ENCODE results near the gene TBC1D14.
A peak's percentile ranks its signal among the peaks of the same experiment; 100 is the strongest.

Gene TBC1D14

DNA sequence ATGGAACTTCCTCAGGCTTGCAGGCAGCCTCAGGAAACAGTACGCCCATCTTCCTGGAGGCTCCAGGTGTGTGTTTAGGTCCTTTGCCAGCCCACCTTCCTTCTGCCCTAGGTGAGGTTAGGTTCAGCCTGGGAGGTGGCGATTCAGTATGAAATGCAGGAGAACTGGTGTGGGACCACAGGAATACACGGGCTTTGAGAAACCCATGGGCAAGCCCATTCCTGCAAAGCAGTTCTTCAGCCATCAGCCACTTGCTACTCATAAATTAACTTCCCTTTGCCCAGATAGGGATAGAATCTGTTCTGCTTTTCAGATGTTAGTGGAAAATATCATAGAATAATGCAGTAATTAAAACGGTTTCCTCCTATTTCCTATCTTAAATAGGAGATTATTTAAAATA lies 32.2 kb downstream of the TBC1D14 start:
- TF ChIP-seq ZFX (IDR thresholded peaks at IDR 0.05): no peak
- TF ChIP-seq, protein P1, sequence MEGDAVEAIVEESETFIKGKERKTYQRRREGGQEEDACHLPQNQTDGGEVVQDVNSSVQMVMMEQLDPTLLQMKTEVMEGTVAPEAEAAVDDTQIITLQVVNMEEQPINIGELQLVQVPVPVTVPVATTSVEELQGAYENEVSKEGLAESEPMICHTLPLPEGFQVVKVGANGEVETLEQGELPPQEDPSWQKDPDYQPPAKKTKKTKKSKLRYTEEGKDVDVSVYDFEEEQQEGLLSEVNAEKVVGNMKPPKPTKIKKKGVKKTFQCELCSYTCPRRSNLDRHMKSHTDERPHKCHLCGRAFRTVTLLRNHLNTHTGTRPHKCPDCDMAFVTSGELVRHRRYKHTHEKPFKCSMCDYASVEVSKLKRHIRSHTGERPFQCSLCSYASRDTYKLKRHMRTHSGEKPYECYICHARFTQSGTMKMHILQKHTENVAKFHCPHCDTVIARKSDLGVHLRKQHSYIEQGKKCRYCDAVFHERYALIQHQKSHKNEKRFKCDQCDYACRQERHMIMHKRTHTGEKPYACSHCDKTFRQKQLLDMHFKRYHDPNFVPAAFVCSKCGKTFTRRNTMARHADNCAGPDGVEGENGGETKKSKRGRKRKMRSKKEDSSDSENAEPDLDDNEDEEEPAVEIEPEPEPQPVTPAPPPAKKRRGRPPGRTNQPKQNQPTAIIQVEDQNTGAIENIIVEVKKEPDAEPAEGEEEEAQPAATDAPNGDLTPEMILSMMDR (conservative IDR thresholded peaks at IDR 0.05): no peak
- no peak overlapping the region for H3K27ac ChIP-seq

- TF ChIP-seq, protein P1 (conservative IDR thresholded peaks at IDR 0.05): no peak
- no peak for TF ChIP-seq ZFX (IDR thresholded peaks at IDR 0.05)
- no peak overlapping the region; the same call in 1 of the 2 replicates for H3K27ac ChIP-seq
These were observed 32.7 kb downstream of the TBC1D14 start for GRCh38 chr4:6942238-6942800.

- TF ChIP-seq, protein P1 (conservative IDR thresholded peaks at IDR 0.05): no peak
- no peak for TF ChIP-seq ZFX (IDR thresholded peaks at IDR 0.05)
- H3K27ac ChIP-seq: peak overlapping the region; percentile 2; the same call in 1 of the 2 replicates
These were observed 33.6 kb downstream of the TBC1D14 start for GRCh38 chr4:6943012-6943884.

DNA sequence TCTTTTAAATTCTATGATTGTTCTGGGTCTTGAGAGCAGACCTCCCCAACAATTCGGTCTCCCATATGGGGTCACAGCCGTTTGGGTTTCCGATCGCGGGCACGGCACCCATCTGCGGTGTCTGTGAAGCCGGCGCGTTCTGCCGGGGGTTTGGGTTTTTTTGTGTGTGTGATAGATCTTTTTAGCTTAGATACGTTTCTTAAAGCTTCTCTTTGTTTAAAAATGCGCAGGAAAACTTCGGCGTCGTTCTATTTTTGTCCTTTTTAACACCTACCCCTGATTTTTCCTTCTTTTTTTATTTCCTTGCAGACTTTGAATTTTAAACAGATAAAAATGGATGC lies 34.2 kb downstream of the TBC1D14 start:
- TF ChIP-seq, protein P1 (conservative IDR thresholded peaks at IDR 0.05): no peak
- TF ChIP-seq ZFX (IDR thresholded peaks at IDR 0.05): no peak
- H3K27ac ChIP-seq: no peak overlapping the region

DNA sequence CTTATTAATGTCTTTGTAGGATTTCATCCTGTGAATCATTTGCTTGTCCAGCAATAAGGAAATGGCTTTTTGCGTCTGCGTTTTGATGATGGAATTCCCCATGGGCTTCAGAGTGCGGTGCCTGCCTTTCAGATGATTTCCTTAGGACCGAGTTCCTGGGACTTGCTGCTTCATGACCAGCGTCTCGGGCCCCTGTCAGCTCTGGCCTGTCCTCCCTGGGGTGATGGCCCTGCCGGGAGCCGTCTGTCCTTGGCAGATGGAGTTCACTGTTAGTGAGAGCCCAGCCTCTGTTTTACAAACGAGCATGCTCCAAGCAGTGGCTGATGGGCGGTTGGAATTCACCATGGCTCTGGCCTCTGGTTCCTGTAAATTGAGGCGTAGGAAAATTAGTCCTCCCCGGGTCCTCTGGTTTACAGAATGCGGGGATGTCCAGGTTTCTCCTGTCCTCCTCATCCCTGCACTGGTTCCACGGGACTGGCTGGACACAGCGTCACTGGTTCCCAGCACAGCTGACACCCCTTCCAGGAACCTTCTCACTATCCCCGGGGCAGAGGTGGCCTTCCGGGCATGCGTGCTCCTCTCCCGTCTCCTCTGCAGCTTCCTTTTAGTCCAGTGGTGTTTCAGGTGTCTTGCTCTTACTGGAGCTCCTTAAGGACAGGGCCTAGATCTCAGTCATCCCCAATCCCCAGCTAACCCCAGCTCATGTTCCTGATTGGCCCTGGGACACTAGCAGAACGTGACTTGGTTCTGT lies 34.9 kb downstream of the TBC1D14 start:
- no peak overlapping the region for H3K27ac ChIP-seq
- TF ChIP-seq, protein P1 (conservative IDR thresholded peaks at IDR 0.05): no peak
- no peak for TF ChIP-seq ZFX (IDR thresholded peaks at IDR 0.05)

DNA sequence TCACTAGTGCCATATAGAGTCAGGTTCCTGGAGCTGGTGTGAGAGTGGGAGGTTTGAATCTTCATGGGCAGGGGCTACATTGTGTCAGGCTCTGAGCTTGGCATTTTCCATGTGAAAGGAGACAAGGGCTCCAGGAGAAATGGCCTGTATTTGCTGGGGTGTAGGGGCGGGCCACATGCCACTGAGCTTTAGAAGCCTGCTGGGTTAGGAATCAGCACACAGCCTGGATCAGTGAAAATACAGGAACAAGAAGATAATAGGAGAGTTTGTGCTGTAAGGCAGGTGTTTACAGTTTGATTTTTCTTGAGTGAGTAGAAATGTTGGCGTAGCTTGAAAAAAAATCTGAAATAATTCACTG lies 35.4 kb downstream of the TBC1D14 start:
- no peak overlapping the region for H3K27ac ChIP-seq

More for the DNA sequence above, 35.4 kb downstream of the TBC1D14 start:
- TF ChIP-seq, protein P1 (conservative IDR thresholded peaks at IDR 0.05): no peak
- TF ChIP-seq ZFX (IDR thresholded peaks at IDR 0.05): no peak
